SK-N-SH treated with all-trans-retinoic acid at 6 μM for 48 hours (cell line): ENCODE measurements around the gene C6orf15.

Experiments used
- ATAC-seq: fragments of 200-7000 bp; cut with Tn5 transposase; 3 replicates; pipeline ENCODE4 v1.9.1; 2020; ENCODE audit warnings: mild to moderate bottlenecking, moderate library complexity
- ARNTL ChIP-seq: fragments of 450-650 bp; formaldehyde crosslinking; IDR thresholded peaks from 2 replicates; pipeline ENCODE4 v1.5.0; 2020; ENCODE audit warnings: low read depth, mild to moderate bottlenecking, moderate library complexity, borderline replicate concordance
- BACH2 ChIP-seq: fragments of 250-450 bp; sonication (Bioruptor Pico); IDR thresholded peaks from 2 replicates; pipeline ENCODE4 v1.9.0; 2021; ENCODE audit warnings: mild to moderate bottlenecking, borderline replicate concordance
- CSDC2 ChIP-seq: fragments of 250-450 bp; sonication (Bioruptor Pico); IDR thresholded peaks from 2 replicates; pipeline ENCODE4 v1.5.0; 2020; ENCODE audit warnings: mild to moderate bottlenecking, moderate library complexity
- ESRRG ChIP-seq: fragments of 250-450 bp; sonication (Bioruptor Pico); IDR thresholded peaks from 2 replicates; pipeline ENCODE4 v1.6.1; 2021; ENCODE audit warnings: mild to moderate bottlenecking
- ISL1 ChIP-seq: fragments of 250-450 bp; sonication (Bioruptor Pico); IDR thresholded peaks from 2 replicates; pipeline ENCODE4 v2.1.2; 2022; ENCODE audit warnings: mild to moderate bottlenecking, moderate library complexity
- POU6F1 ChIP-seq: fragments of 250-450 bp; sonication (Bioruptor Pico); IDR thresholded peaks from 2 replicates; pipeline ENCODE4 v1.8.0; 2021; ENCODE audit warnings: low read depth, mild to moderate bottlenecking, moderate library complexity, borderline replicate concordance
- PPARA ChIP-seq: fragments of 250-450 bp; sonication (Bioruptor Pico); IDR thresholded peaks from 2 replicates; pipeline ENCODE4 v1.5.0; 2020; ENCODE audit warnings: mild to moderate bottlenecking, borderline replicate concordance
- RARB ChIP-seq: fragments of 250-450 bp; sonication (Bioruptor Pico); IDR thresholded peaks from 2 replicates; pipeline ENCODE4 v1.8.0; 2021; ENCODE audit warnings: mild to moderate bottlenecking, moderate library complexity
- SNAI2 ChIP-seq: fragments of 250-450 bp; sonication (Bioruptor Pico); IDR thresholded peaks from 2 replicates; pipeline ENCODE4 v1.5.0; 2020; ENCODE audit warnings: mild to moderate bottlenecking, moderate library complexity
- TCF4 ChIP-seq: fragments of 250-450 bp; sonication (Bioruptor Pico); IDR thresholded peaks from 2 replicates; pipeline ENCODE4 v1.8.0; 2021; ENCODE audit warnings: mild to moderate bottlenecking, moderate library complexity, borderline replicate concordance
- TOX ChIP-seq: fragments of 250-450 bp; sonication (Bioruptor Pico); IDR thresholded peaks from 2 replicates; pipeline ENCODE4 v1.8.0; 2021; ENCODE audit warnings: mild to moderate bottlenecking, moderate library complexity, borderline replicate concordance
- TSHZ2 ChIP-seq: fragments of 250-450 bp; sonication (Bioruptor Pico); IDR thresholded peaks from 2 replicates; pipeline ENCODE4 v1.5.0; 2020; ENCODE audit warnings: mild to moderate bottlenecking, moderate library complexity
- ZFP3 ChIP-seq: fragments of 250-450 bp; sonication (Bioruptor Pico); IDR thresholded peaks from 2 replicates; pipeline ENCODE4 v1.5.0; 2020; ENCODE audit warnings: mild to moderate bottlenecking, moderate library complexity
- ZFP30 ChIP-seq: fragments of 450-650 bp; formaldehyde crosslinking; IDR thresholded peaks from 2 replicates; pipeline ENCODE4 v1.5.0; 2022; ENCODE audit warnings: mild to moderate bottlenecking, moderate library complexity
- ZNF565 ChIP-seq: fragments of 450-650 bp; formaldehyde crosslinking; conservative IDR thresholded peaks from 2 replicates; pipeline ENCODE4 v1.5.0; 2020; ENCODE audit warnings: low read depth, mild to moderate bottlenecking, moderate library complexity
- ZNF70 ChIP-seq: fragments of 450-650 bp; formaldehyde crosslinking; IDR thresholded peaks from 2 replicates; pipeline ENCODE4 v1.5.0; 2020; ENCODE audit warnings: mild to moderate bottlenecking, moderate library complexity
- ZNF8 ChIP-seq: fragments of 450-650 bp; formaldehyde crosslinking; IDR thresholded peaks from 2 replicates; pipeline ENCODE4 v1.5.0; 2020; ENCODE audit warnings: mild to moderate bottlenecking, moderate library complexity
- TF ChIP-seq, protein P1 (sequence below): fragments of 250-450 bp; sonication (Bioruptor Pico); IDR thresholded peaks from 2 replicates; pipeline ENCODE4 v1.5.1; 2020; ENCODE audit warnings: low read depth, mild to moderate bottlenecking, moderate library complexity

C6orf15 gene

GRCh38 chr6:31128093-31128676 lies 15.8 kb upstream of the C6orf15 start (continued):
- TF ChIP-seq, protein P1, sequence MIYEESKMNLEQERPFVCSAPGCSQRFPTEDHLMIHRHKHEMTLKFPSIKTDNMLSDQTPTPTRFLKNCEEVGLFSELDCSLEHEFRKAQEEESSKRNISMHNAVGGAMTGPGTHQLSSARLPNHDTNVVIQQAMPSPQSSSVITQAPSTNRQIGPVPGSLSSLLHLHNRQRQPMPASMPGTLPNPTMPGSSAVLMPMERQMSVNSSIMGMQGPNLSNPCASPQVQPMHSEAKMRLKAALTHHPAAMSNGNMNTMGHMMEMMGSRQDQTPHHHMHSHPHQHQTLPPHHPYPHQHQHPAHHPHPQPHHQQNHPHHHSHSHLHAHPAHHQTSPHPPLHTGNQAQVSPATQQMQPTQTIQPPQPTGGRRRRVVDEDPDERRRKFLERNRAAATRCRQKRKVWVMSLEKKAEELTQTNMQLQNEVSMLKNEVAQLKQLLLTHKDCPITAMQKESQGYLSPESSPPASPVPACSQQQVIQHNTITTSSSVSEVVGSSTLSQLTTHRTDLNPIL = no peak
- TF ChIP-seq ARNTL = no peak

- no peak for TF ChIP-seq TSHZ2 (CRISPR knock-in tag)
- TF ChIP-seq, all 23 proteins: peak for 0
- no peak for ATAC-seq
Observed at GRCh38 chr6:31126396-31127175, 14.2 kb upstream of the C6orf15 start.

DNA sequence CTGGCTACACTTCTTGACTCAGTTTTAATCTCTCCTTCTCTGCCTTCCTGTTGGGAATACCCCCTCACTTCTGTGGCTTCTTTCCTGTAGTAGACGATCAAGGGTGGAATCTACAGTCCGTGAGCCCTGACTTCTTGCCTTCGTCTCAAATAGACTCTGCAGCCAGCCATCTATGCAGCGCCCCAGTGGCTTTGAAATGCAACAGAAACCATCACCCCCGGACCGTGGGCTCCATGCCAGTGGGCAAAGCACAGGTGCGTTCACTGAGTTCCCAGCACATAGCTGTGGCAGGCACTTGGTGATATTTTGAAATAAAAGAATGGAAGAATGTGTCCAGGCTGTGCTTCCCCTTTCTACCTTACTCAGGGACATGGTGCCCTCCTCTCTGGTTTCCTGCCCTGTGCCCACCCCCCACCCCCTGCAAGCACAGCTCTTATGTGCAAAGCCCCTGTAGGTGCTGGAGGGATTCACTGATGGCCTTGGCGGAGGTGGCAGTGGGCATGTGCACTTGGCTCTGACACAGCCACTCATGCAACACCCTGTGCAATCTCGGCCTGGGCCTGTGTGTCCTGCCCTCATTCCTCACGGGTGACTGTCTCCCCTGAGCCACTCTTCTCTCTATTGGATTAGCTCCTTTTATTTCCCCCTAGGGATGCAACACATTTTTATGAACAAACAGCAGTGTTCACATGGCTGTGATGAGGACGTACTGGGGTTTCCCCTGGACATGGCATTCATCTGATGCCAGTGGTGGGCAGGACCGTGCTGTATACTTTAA lies 13.4 kb upstream of the C6orf15 start:
- peak; percentile 5; the same call in 1 of the 3 replicates for ATAC-seq
- no peak for TF ChIP-seq CSDC2 (CRISPR knock-in tag)
- TF ChIP-seq, protein P1 = no peak

DNA sequence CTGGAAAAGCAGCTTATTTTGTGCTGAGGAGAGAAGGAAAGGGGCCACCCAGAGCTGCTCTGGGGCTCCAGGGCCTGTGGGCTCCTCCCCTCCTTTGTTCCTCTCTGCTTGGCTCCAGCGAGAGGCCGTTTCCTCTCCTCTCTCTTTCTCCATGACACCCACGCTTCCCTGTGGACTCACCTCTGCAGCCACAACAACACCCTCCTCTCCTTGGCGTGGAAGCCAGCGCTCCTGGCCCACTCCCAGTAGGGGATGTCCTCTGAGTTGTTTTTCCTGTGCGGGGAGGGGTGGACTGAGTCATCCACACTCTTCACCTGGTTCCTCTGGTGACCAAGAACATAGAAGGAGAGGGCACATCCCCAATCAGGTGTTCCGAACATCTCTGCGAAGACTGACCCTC lies 12.8 kb upstream of the C6orf15 start:
- TF ChIP-seq TCF4 (CRISPR knock-in tag) (no peak), CSDC2 (CRISPR knock-in tag) (no peak), PPARA (no peak), ISL1 (CRISPR knock-in tag) (no peak), SNAI2 (CRISPR knock-in tag) (no peak), ZNF8 (CRISPR knock-in tag) (no peak), ZFP30 (no peak), POU6F1 (no peak), ARNTL (no peak), RARB (CRISPR knock-in tag) (no peak), TOX (CRISPR knock-in tag) (no peak), BACH2 (no peak), ESRRG (CRISPR knock-in tag) (no peak), ZNF70 (CRISPR knock-in tag) (no peak), ZNF565 (CRISPR knock-in tag) (no peak), ZFP3 (CRISPR knock-in tag) (no peak)
- no peak; the same call in 2 of the 3 replicates for ATAC-seq
